GM18508 (cell line): Measurements from ENCODE around the gene NKAIN4.

ENCODE experiments used
- ATAC-seq: cut with Tn5 transposase; IDR thresholded peaks from one replicate; pipeline ENCODE4 v1.9.1; 2021; ENCODE audit warnings: moderate number of reproducible peaks; ENCODE audit not compliant: insufficient read depth, unreplicated experiment

NKAIN4 gene

DNA sequence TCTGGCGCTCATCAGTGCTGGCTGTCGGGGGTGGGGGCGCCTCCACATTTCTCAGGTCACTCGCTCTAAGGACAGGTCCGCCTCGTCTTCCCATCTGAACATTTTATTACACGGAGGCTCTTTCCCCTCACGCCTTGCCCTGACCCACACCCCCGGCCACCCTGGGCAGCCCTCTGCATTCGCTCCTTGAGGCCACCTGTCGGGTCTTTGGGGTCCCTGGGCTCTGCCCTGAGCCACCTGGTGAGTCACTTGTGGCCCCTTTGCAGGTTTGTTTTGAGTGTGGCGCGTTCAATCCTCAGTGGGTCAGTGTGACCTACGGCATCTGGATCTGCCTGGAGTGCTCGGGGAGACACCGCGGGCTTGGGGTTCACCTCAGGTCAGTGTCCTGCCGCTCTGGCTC lies 21.6 kb upstream of the NKAIN4 start:
- no peak for ATAC-seq

GRCh38 chr20:63274381-63275228 lies 20.3 kb upstream of the NKAIN4 start:
- ATAC-seq = no peak

GRCh38 chr20:63273635-63274380 lies 19.5 kb upstream of the NKAIN4 start:
- no peak for ATAC-seq

DNA sequence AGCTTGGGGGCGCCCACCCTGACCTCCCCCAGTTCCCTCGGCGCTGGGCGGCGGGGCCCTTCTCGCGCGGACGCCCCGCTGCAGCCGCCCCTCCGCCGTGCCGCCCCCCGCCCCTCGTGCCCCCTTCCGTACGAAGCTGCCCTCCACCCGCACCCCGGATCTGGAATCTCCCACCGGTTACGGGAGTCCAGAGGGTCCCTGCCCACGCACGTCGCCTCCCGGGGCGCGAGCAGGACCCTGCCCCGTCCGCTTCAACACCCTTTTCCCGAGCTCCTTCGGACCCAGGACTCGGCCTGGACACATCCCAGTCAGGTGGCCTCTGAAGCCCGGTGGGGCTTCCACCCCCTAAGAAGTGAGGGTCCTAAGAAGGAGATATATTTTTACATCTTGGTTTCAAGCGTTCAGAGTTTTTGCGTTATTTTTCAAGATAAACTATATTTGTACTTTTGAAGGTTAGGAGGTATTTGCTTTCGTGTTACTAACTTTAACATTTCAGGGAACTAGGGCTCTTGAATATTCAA lies 18.9 kb upstream of the NKAIN4 start:
- ATAC-seq = no peak

DNA sequence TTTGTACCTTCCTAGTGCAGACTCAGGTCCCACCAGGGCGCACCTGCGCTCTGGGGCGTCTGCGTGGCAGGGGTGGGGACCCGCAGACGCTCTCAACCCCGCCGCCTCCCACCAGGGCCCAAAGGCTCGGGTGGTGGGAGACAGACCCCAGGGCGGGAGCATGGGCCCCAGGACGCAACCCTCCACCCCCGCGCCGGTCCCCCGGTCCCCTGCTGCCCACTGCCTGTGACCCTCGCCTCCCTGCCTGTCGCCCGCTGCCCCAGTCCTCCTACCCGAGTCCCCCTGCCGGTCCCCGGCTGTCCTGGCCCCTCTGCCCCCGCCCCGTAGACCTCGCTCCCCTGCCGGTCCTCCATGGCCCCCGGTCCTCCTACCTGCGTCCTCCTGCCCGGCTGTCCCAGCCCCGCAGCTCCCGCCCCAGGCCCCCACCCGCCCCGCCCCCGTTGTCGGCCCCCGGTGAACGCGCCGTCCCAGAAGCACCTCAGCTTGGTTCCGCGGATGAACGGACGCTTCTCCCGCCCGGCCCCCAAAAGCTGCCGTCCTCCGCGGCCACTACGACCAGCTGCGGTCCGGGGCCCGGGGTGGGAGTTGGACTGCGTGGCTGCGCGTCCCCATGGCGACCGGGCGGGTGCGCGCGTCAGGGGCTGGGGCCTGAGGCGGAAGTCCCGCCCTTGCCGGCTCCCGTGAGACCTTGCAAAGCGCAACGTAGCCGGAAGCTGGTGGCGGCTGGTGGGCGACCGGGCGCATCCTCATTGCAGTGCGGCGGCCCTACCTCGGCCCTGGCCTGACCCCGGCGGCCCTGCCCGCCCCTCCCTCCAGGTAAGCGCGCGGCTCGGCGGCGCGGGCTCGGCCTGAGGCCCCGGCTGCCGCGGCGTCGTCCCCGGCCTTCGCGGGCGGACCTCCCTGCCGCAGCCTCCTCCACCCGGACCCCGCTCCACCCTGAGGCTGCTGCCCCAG lies 18.1 kb upstream of the NKAIN4 start, which contains the start of gene ARFGAP1:
TSS of gene ARFGAP1 (plus strand) at position 709 of the 954 bp plus-strand sequence. CDS start 2,768 bp downstream, outside the sequence.
- no peak for ATAC-seq

GRCh38 chr20:63270606-63271325 lies 16.5 kb upstream of the NKAIN4 start:
- no peak for ATAC-seq

DNA sequence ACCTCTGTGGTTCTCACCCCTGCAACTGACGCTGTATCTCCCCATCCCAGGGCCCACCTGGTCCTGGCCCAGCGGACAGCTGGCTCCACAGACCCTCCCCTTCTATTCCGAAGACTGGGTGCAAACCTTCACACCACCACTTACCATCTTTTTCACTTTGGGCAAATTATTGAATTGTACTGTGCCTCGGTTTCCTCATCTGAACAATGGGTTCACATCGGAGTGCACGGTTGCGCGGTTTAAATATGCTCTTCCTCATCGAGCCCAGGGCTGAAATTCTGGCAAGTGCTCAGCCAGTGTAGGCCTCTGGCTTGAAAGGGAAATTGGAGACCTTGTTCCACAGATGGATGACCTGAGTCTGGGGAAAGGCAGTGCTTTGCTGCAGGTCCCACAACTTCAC lies 15.5 kb upstream of the NKAIN4 start:
- ATAC-seq = no peak

DNA sequence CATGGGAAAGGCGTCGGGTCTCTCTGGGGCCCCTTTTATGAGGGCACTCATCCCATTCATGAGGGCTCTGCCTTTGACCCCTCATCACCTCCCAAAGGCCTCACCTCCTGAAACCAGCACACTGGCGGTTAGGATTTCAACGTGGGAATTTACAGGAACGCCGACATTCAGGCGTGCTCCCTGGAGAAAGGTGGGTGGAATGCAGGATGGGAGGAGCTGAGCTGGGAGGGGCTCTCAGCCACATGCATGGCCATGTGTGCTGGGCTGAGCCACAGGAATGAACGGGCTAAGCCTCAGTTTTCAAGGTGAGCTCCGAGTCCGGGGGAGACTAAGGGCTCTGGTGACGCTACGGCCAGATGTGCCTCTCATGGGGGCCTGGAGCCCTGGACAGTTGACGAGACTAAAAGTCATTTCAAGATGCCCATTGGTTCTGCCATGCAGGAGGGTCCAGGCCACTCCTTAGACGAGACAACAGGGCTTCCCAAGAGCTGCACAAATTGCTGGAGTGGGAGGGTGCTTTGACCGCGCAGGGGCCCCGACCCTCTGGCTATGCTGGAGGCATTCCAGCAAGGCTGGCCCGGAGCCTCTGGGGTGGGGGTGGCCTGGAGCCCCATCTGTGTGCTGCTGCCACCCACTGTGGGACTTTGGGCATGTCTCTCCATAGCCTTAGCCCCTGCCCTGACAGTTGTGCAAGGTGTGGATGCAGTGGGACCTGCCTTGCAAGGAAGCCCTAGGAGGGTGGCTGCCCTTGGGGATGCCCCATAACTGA lies 14.6 kb upstream of the NKAIN4 start:
- no peak for ATAC-seq

GRCh38 chr20:63268256-63268655 lies 14.0 kb upstream of the NKAIN4 start:
- no peak for ATAC-seq

- ATAC-seq = no peak
These were observed 13.4 kb upstream of the NKAIN4 start for GRCh38 chr20:63267691-63268090.

DNA sequence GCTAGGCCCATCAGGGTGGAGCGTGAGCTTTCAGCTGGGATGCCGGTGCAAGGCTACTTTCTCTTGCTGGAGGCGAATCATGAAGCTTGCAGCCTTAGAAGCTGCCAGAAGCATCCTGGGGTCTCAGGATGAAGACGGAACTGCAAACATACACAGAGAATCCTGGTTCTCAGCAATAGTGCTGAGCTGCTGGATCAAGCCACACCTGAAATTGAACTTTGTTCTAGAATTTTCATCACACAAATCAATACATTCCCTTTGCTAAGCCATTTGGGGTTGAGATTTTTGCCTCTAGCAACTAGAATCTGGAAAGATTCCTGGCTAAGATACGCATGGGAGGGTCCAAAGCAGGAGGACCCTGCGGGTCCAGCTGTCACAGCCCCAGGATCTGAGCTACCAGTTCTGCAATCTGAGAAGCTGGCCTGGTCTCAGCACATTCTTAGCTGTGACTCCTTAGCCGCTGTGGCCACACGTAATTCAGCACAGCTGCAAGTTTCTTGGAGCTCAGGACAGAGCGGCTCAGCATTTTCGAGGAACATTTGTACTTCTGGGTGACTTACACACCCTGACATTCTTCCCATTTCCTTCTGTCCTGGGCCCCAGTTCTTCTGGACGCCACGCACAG lies 11.7 kb upstream of the NKAIN4 start:
- no peak for ATAC-seq

GRCh38 chr20:63264519-63264918 lies 10.3 kb upstream of the NKAIN4 start:
- no peak for ATAC-seq

GRCh38 chr20:63264000-63264399 lies 9.7 kb upstream of the NKAIN4 start:
- no peak for ATAC-seq

- no peak for ATAC-seq
These were observed 8.6 kb upstream of the NKAIN4 start for GRCh38 chr20:63262836-63263235.

DNA sequence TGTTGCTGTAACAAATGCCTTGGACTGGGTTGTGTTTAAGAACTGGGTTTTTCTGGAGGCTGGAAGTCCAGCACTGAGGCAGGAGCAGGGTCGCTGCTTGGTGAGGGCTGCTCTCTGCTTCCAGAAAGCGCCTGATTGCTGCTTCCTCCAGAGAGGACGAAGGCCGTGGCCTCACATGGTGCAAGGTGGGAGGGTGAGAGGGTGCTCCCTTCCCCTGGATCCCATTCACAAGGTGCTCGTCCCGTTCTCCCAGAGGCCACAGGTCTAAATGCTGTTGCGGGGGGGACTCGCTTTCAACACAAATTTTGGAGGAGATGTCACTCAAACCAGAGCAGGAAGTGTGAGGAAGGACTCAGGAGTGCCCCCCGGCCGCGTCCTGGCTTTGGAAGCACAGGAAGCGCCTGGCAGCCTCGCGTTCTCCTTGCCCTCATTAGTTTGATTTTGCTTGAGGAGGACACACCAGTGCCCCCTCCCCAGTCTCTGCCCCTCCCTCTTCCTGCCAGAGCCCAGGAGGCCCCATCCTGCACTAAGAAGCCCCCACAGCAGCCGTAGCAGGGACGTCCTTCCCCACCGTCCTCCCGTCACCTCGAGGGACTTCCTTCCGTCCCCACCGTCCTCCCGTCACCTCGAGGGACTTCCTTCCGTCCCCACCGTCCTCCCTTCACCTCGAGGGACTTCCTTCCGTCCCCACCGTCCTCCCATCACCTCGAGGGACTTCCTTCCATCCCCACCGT lies 7.7 kb upstream of the NKAIN4 start:
- no peak for ATAC-seq

- no peak for ATAC-seq
These were observed 7.0 kb upstream of the NKAIN4 start for GRCh38 chr20:63261060-63261794.

- no peak for ATAC-seq
These were observed 6.3 kb upstream of the NKAIN4 start for GRCh38 chr20:63260521-63260920.
